DMS79 treated with DMSO at 0.1 percent for 48 hours (cell line): ENCODE results near the gene NUP43.
"Not testable (repeated sequence)": the region's sequence is repeated elsewhere in the genome, so short reads cannot be mapped to it uniquely, and the experiment has no call there.

ENCODE experiments used
- DNase-seq: peaks from one replicate; lab custom pipeline; 2025; lab: John Stamatoyannopoulos, UW

Gene NUP43

GRCh38 chr6:149746147-149746946, at the start of gene NUP43:
NUP43 (minus strand) TSS chr6:149746529; CDS start chr6:149746495, 34 bp downstream.
- peak; percentile 90 for DNase-seq

- no peak for DNase-seq
Measured at GRCh38 chr6:149783551-149783950, 37.2 kb upstream of the NUP43 start.

DNA sequence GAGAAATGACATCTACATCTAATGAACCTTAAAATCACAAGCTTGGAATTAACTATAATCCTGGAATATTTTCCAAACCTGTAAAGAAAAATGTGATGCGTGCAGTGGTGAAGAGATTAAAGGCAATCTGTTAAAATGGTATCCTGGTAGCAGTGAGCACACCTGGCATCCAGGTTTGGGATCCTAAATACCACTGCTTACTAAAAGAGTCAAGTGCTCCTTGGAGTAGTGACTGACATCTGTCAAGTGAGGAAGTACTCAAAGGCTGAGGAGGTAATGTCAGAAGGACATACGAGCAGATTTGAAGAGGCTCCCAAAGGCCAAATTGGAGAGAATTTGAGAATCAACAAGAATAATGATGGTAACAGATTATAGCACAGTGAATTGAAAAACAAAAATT, 36.0 kb upstream of the NUP43 start:
- no peak for DNase-seq

DNA sequence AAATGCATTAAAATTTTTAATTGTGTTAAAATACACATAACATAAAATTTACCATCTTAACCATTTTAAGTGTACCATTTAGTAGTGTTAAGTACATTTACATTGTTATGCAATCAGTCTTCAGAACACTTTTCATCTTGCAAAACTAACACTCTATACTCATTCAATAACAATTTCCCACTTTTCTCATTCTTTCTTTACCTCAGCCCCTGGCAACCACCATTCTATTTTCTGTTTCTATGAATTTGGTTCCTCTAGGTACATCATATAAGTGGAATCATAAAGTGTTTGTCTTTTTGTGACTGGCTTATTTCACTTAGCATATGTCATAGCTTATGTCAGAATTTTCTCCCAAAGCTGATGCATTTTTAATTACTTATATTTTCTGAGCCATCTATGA, 35.4 kb upstream of the NUP43 start:
- no peak for DNase-seq

DNA sequence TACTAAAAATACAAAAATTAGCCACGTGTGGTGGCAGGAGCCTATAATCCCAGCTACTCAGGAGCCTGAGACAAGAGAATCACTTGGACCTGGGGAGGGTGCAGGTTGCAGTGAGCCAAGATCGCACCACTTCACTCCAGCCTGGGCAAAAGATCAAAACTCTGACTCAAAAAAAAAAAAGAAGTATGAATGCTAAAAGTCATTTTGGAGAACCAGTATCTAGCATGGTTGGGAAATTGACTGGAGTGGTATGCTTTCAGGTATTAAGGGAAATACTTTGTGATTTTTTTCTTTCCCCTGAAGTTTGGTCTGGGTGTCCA, 33.3 kb upstream of the NUP43 start:
- no peak for DNase-seq

- DNase-seq = no peak
Measured at GRCh38 chr6:149777624-149778023, 31.3 kb upstream of the NUP43 start.

DNA sequence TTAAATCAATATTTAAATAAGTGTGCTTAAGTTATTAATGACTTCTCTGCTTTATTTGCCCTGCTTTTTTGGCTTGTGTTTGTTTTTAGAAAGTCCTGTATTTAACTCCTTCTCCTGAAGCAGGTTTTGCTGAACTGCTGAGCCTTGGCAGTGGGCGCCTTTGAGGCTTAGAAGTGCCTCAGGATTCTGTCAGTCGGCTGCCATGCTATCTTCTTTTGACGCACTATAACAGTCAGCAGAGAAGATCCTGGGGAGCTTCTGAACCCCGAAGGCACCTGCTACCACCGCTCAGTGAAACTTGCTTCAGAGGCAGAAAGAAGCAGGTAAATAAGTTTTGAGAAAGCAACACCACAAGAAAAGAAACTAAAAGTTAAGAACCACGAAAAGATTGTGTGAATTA, 25.6 kb upstream of the NUP43 start:
- DNase-seq = no peak

DNA sequence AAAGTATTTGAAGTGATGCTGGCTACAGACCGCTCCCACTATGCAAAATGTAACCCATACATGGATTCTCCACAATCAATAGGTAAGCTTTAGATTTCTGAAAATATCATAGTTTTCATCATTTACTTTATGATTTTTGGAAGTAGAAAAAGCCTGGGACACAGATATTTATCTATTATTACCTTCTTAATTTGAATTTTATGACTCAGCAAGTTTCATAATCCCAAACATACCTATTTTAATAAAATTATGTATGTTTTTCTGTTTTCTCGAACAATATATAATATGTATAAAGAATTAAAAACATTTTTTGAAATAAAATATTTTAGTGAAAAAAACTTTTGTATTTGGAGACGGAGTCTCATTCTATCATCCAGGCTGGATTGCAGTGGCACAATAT, 24.9 kb upstream of the NUP43 start:
- no peak for DNase-seq

- no peak for DNase-seq
Measured at GRCh38 chr6:149769676-149770075, 23.3 kb upstream of the NUP43 start.

GRCh38 chr6:149766156-149766769, 19.9 kb upstream of the NUP43 start:
- DNase-seq = no peak

DNA sequence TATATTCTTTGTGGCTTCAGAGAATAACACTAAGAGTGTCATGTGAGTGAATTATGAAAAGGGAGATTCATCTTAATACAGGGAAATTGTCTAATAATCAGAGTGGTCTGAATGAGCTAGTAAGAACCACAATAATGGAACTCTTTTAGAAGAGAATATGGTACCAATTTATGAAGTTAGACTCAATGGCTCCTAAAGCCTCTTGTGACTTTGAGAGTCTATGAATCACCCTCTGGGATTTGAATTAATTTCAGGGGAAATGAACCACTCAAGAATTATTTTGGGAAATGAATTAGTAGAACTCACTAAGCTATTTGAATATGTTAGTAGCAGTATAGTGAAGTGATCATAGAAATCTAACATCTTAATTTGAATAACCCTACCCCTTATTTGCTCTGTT, 17.5 kb upstream of the NUP43 start:
- DNase-seq = no peak

GRCh38 chr6:149761438-149761837, 15.1 kb upstream of the NUP43 start:
- no peak for DNase-seq

GRCh38 chr6:149756261-149756636, 9.9 kb upstream of the NUP43 start:
- no peak for DNase-seq

GRCh38 chr6:149755300-149756260, 9.3 kb upstream of the NUP43 start:
- DNase-seq = no peak

DNA sequence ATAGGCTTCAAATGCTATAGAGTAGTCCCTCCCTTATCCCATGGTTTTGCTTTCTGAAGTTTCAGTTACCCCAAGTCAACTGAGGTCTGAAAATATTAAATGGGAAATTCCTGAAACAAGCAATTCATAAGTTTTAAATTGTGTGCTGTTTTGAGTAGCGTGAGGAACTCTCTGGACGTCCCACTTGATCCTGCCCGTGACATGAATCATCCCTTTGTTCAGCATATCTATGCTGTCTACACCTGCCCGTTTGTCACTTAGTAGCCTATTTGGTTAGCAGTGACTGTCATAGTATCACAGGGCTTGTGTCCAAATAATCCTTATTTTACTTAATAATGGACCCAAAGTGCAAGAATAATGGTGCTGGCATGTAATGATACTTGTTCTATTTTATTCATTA, 8.2 kb upstream of the NUP43 start:
- no peak for DNase-seq

GRCh38 chr6:149753374-149753637, 7.0 kb upstream of the NUP43 start:
- DNase-seq = not testable (repeated sequence)

- DNase-seq = no peak
Measured at GRCh38 chr6:149752600-149753373, 6.5 kb upstream of the NUP43 start.

DNA sequence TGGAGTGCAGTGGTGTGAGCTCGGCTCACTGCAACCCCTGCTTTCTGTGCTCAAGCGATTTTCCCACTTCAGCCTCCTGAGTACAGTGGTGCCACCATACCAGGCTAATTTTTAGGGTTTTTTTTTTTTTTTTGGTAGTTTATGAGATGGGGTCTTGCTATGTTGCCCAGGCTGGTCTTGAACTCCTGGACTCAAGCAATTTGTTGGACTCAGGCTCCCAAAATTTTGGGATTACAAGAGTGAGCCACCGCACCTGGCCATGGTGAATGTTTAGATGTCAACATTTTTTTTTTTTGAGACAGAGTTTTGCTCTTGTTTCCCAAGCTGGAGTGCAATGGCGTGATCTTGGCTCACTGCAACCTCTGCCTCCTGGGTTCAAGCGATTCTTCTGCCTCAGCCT, 5.6 kb upstream of the NUP43 start:
- DNase-seq = not testable (repeated sequence)

DNA sequence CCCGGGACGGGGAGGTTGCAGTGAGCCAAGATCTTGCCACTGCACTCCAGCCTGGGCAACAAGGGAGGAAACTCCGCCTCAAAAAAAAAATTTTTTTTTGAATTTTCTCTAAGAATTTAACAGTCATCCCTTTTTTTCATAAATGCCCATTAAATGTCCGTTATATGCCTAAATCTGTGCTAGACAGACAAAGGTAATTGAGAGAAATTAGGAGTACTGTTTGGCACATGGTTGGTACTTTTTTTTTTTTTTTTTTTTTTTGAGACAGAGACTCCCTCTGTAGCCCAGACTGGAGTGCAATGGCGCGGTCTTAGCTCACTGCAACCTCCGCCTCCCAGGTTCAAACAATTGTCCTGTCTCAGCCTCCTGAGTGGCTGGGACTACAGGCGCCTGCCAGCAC, 4.9 kb upstream of the NUP43 start:
- no peak for DNase-seq

DNA sequence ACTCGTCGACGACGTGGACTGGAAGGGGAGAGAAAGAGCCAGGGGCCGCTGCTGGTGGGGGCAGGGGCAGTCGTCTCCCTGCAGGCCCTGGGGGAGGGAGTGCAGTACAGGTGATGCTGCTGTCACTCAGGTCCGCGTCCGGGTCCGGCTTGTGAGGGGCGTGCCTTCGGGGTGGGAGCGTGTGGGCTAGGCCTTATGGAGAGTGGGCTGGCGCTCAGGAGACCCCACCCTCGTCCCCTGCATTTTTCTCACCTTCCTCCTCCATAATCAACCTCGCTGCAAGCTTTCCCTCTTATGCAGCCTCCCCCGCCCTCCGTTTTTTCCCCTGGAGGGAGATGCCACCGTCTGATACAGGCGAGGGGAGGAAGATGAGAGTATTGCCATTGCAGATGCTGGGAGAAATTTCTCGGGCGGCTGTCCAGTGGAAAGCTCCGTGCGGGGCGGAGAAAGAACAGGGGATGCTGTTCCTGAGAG, 3.8 kb upstream of the NUP43 start:
- peak; percentile 49 for DNase-seq

DNA sequence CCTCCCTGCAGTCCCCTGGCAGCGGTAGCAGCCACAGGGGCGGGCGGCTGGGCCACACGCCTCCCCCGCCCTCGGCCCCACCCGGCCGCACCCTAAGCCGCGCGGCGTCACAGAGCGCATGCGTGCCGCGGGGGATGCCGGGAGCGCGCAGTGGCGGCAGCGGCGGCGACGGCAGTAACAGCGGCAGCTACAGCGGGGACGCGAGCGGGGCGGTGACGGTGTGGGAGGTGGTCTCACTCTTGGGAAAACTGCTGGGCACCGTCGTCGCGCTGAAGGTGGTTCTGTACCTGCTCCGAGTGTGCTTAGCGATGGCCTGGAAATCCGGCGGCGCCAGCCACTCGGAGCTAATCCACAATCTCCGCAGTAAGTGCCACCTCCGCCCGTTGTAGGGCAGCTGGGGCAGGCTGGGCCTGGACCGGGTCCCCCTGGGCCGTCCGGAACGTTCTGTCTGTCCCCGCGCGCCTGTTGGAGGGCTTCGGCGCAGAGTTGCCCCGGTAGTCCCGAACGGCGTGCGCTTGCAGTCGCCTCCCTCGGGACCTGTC, 3.3 kb upstream of the NUP43 start, which contains the start of gene PCMT1:
Gene PCMT1, plus strand, starts transcription at position 148 of the 542 bp plus-strand sequence. Its CDS starts 161 bp downstream, at position 309.
- peak; percentile 82 for DNase-seq
